A673 (cell line): ENCODE data around the gene GIMAP2. TPM values are rescaled to one million over a fixed set of nuclear protein-coding genes. Genes with fewer than 3 reads are reported as not detected.

Experiments used
- BruUV-seq: library from RNA; stranded (reverse); fragments of 400-500 nt; replicated peaks from 2 replicates; lab custom pipeline; 2021; lab: Mats Ljungman, UMichigan
- CTCF ChIA-PET: fragments of 300-600 bp; sonication (Branson Sonifier 250); formaldehyde crosslinking; loops from one replicate; lab custom pipeline; 2022; ENCODE audit warnings: antibody characterized with exemption; lab: Charles Lee
- POLR2A ChIA-PET: fragments of 300-600 bp; sonication (Branson Sonifier 250); formaldehyde crosslinking; loops from one replicate; lab custom pipeline; 2022; ENCODE audit warnings: antibody characterized with exemption; ENCODE audit not compliant: low non-redundant PET; lab: Charles Lee
- DNase-seq: peaks from one replicate; pipeline ENCODE4 v3.0.0-alpha.2; 2015; ENCODE audit warnings: low spot score
- H3K27ac ChIP-seq: fragments of 200-600 bp; sonication (generic); 2 replicates; pipeline ENCODE4 v1.5.1; 2016; ENCODE audit warnings: mixed run types, low read depth, mild to moderate bottlenecking, mixed read lengths, antibody characterized with exemption, low read length; ENCODE audit not compliant: poor library complexity, severe bottlenecking
- H3K27me3 ChIP-seq: fragments of 200-600 bp; sonication (generic); replicated peaks from 2 replicates; pipeline ENCODE4 v1.6.1; 2017; ENCODE audit warnings: mixed run types, low read depth, mild to moderate bottlenecking, mixed read lengths, antibody characterized with exemption, low read length; ENCODE audit not compliant: insufficient read depth, poor library complexity
- H3K36me3 ChIP-seq: fragments of 200-600 bp; sonication (generic); 2 replicates; pipeline ENCODE4 v1.6.1; 2016; ENCODE audit warnings: mixed run types, mild to moderate bottlenecking, mixed read lengths, antibody characterized with exemption, low read length; ENCODE audit not compliant: insufficient read depth, poor library complexity, severe bottlenecking
- H3K4me1 ChIP-seq: fragments of 200-600 bp; sonication (generic); 2 replicates; pipeline ENCODE4 v1.6.1; 2017; ENCODE audit warnings: mixed run types, mild to moderate bottlenecking, mixed read lengths, antibody characterized with exemption, low read length; ENCODE audit not compliant: insufficient read depth, poor library complexity, severe bottlenecking
- H3K4me3 ChIP-seq: fragments of 200-600 bp; sonication (generic); 2 replicates; pipeline ENCODE4 v1.5.1; 2016; ENCODE audit warnings: low read depth, mixed run types, mild to moderate bottlenecking, mixed read lengths, low read length; ENCODE audit not compliant: poor library complexity, severe bottlenecking
- H3K9me3 ChIP-seq: fragments of 200-600 bp; sonication (generic); 2 replicates; pipeline ENCODE4 v1.6.1; 2016; ENCODE audit warnings: mixed run types, low read depth, mild to moderate bottlenecking, mixed read lengths, antibody characterized with exemption, low read length; ENCODE audit not compliant: poor library complexity, severe bottlenecking
- EZH2 ChIP-seq: fragments of 200-600 bp; sonication (generic); IDR thresholded peaks from 2 replicates; pipeline ENCODE4 v1.6.1; 2017; ENCODE audit warnings: borderline replicate concordance, low read depth, mild to moderate bottlenecking, mixed read lengths, antibody characterized with exemption, low read length; ENCODE audit not compliant: poor library complexity, severe bottlenecking
- intact Hi-C: fragments of 100-400 bp; cut with micrococcal nuclease; formaldehyde crosslinking; loops from one replicate; pipeline ENCODE4 v1.10.0; 2022; ENCODE audit not compliant: unreplicated experiment
- total RNA-seq: library from RNA; stranded (reverse); gene quantifications from 2 replicates; pipeline ENCODE4 v1.2.3, GENCODE V29; 2021
- TF ChIP-seq, protein P1 (sequence below): fragments of 300-800, 200-600 bp; sonication (generic); conservative IDR thresholded peaks from 2 replicates; pipeline ENCODE4 v1.5.1; 2017; ENCODE audit warnings: low read depth, mild to moderate bottlenecking, antibody characterized with exemption, low read length, moderate library complexity, mixed read lengths

GIMAP2 gene
- total RNA-seq, 1 experiment from 2014 or later, result 4.3 TPM

DNA sequence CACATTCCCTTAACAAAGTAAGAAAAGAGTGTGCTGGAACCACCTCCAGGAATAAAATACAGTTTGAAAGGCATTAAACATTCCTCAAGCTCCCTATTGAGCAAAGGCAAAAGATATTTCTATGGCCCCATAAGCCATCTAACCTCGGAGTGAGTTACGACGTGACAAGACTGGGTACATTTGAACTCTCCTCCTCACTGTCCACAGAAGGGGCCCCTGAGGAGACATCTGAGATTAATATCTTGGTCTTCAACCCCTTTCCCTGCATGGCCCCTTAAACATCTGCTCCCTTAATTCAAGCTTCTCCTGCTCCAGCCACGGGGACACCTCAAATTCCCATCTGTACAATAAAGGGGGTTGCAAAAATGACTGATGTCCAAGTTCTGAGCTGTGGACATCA, 31.4 kb downstream of the GIMAP2 start:
- Histone ChIP-seq H3K9me3 (no peaks in the 10 kb centered on the region), H3K27me3 (no peaks in the 10 kb centered on the region), H3K4me3 (no peak overlapping the region), H3K36me3 (no peaks in the 10 kb centered on the region), H3K4me1 (no peaks in the 10 kb centered on the region), H3K27ac (no peak overlapping the region)
- ChIA-PET POLR2A (no interaction called here), CTCF (no interaction called here)
- DNase-seq, result no peak
- TF ChIP-seq, protein P1, sequence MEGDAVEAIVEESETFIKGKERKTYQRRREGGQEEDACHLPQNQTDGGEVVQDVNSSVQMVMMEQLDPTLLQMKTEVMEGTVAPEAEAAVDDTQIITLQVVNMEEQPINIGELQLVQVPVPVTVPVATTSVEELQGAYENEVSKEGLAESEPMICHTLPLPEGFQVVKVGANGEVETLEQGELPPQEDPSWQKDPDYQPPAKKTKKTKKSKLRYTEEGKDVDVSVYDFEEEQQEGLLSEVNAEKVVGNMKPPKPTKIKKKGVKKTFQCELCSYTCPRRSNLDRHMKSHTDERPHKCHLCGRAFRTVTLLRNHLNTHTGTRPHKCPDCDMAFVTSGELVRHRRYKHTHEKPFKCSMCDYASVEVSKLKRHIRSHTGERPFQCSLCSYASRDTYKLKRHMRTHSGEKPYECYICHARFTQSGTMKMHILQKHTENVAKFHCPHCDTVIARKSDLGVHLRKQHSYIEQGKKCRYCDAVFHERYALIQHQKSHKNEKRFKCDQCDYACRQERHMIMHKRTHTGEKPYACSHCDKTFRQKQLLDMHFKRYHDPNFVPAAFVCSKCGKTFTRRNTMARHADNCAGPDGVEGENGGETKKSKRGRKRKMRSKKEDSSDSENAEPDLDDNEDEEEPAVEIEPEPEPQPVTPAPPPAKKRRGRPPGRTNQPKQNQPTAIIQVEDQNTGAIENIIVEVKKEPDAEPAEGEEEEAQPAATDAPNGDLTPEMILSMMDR, result no peak
- intact Hi-C loops, result no loop called here
- no TSS peak for BruUV-seq

DNA sequence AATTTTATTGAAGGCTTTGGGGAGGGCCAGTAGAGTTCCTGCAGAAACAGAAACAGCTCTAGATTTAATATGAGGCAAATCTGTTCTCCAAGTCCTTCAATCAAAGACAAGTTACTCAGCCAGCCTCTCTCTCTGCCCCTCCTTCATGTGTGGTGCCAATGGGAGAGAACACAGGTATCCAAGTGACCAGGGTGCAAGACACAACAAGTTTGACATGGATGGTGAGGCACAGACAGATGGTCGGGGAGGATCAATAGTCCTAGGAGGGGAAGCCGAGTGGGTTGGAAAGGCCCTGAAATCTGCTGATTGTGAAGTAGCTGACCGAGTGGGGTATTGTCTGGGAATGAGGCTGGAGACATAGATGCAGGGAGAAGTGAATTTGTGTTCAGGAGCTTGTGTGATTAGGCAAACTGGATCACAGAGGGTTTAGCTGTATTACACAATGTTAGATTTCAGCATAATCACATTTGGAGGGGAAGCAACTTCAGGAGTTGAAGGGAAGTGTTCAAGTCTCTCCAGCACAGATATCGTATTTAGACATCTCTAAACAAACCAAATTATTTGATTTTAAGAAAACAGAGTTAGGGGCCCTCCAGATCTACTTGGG, 32.4 kb downstream of the GIMAP2 start:
- no peak overlapping the region for H3K27ac ChIP-seq
- TF ChIP-seq EZH2, result no peak
- TF ChIP-seq, protein P1, result no peak
- H3K36me3 ChIP-seq, result no peaks in the 10 kb centered on the region
- POLR2A ChIA-PET, result no interaction called here
- no peaks in the 10 kb centered on the region for H3K4me1 ChIP-seq
- intact Hi-C loops, result no loop called here
- DNase-seq, result no peak
- no peak overlapping the region for H3K4me3 ChIP-seq
- CTCF ChIA-PET, result no interaction called here
- no TSS peak for BruUV-seq
- no peaks in the 10 kb centered on the region for H3K9me3 ChIP-seq
- H3K27me3 ChIP-seq, result no peaks in the 10 kb centered on the region

DNA sequence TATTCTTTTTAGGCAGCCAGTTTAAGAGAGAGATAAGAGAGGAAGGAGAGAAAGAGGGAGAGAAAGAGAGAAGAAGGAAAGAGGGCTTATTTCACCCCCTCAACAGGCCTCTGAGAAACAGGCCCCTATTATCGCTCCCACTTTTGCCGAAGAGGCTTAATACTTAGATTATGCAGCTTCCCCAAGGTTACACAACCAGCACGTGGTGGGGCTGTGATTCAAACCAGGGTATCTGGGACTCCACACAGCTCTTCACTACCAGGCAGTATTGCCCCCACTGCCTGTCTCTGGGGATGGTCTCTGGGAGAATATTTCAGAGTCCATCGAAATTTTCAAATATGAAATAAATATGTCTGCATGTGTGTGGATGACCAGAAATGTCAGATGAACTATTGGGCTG, 33.9 kb downstream of the GIMAP2 start:
- CTCF ChIA-PET, result no interaction called here
- intact Hi-C loops, result no loop called here
- no TSS peak for BruUV-seq
- Histone ChIP-seq H3K27me3 (no peaks in the 10 kb centered on the region), H3K36me3 (no peaks in the 10 kb centered on the region), H3K4me3 (no peak overlapping the region), H3K4me1 (no peaks in the 10 kb centered on the region), H3K27ac (no peak overlapping the region), H3K9me3 (no peaks in the 10 kb centered on the region)
- TF ChIP-seq EZH2, result no peak
- TF ChIP-seq, protein P1, result no peak
- POLR2A ChIA-PET, result no interaction called here
- no peak for DNase-seq
